Heart left ventricle (tissue), 16 donors: Measurements from ENCODE around the gene SEC14L1. TPM values are rescaled to one million over a fixed set of nuclear protein-coding genes. Genes with fewer than 3 reads are reported as not detected.

Experiments
- ATAC-seq, 4 donors: fragments of 200-7000 bp; cut with Tn5 transposase; one replicate each; pipeline ENCODE4 v1.9.1; 2020 to 2022; ENCODE audit warnings: moderate library complexity in 4 of 4, mild to moderate bottlenecking in 3 of 4, moderate number of reproducible peaks in 1 of 4
- DNase-seq, 5 donors: peaks; one replicate each; pipeline ENCODE4 v3.0.0-alpha.2; 2020
- H3K27ac ChIP-seq, 12 donors: fragments of 200-600 bp; sonication (generic) in 4 of 12; one replicate each; pipeline versions ENCODE4 v1.5.0 to v1.8.0; 2016 to 2022; ENCODE audit warnings: mild to moderate bottlenecking in 2 of 12
- H3K27me3 ChIP-seq, 9 donors: fragments of 200-600 bp; sonication (generic) in 2 of 9; one replicate each; pipeline versions ENCODE4 v1.5.1 to v1.8.0; 2016 to 2022; ENCODE audit warnings: mild to moderate bottlenecking in 3 of 9
- H3K36me3 ChIP-seq, 9 donors: fragments of 200-600 bp; sonication (generic) in 2 of 9; one replicate each; pipeline versions ENCODE4 v1.5.0 to v1.8.0; 2018 to 2022; ENCODE audit warnings: mild to moderate bottlenecking in 2 of 9
- H3K4me1 ChIP-seq, 12 donors: fragments of 200-600 bp; sonication (generic) in 4 of 12; one replicate each; pipeline versions ENCODE4 v1.5.0 to v1.8.0; 2016 to 2022; ENCODE audit warnings: mild to moderate bottlenecking in 3 of 12
- H3K4me3 ChIP-seq, 12 donors: fragments of 200-600 bp; sonication (generic) in 4 of 12; one replicate each; pipeline versions ENCODE4 v1.5.0 to v1.8.0; 2017 to 2022; ENCODE audit warnings: mild to moderate bottlenecking in 9 of 12, moderate library complexity in 4 of 12
- H3K9me3 ChIP-seq, 12 donors: fragments of 200-600 bp; sonication (generic) in 4 of 12; one replicate each; pipeline versions ENCODE4 v1.5.0 to v1.8.0; 2016 to 2022; ENCODE audit warnings: mild to moderate bottlenecking in 1 of 12
- POLR2A ChIP-seq, 2 donors: fragments of 450-650 bp; IDR thresholded peaks; one replicate each; pipeline ENCODE4 v1.6.1; 2017; ENCODE audit warnings: antibody characterized with exemption in 2 of 2, mild to moderate bottlenecking in 2 of 2, moderate library complexity in 2 of 2
- WGBS, 4 donors: extraction: QIAGEN DNeasy Blood & Tissue Kit in 2 of 4; methylation state at CpG; one replicate each; pipeline versions ENCODE4 v1.1.5 to v1.1.7; 2013 to 2018; 5-methylcytosine and 5-hydroxymethylcytosine counted together
- intact Hi-C, 10 donors: fragments of 100-400 bp; cut with DNase I; formaldehyde crosslinking; loops; one replicate each; pipeline versions ENCODE4 v1.11.1 to v1.14.2; 2022
- polyA plus RNA-seq, 2 donors: library from polyadenylated mRNA; stranded (reverse); fragments of 200-250 nt; gene quantifications; one replicate each; pipeline ENCODE4 v1.2.3, GENCODE V29; 2013
- total RNA-seq, 9 donors: library from RNA; depleted of rRNA in 2 of 9; stranded (reverse); fragments of >200 nt in 2 of 9; fragmentation: NEBNext Ultra II Directional in 3 of 9; extraction: Animal tissue kit (Norgen Biotek cat#: 25700) in 3 of 9; gene quantifications; one replicate each; pipeline versions ENCODE4 v1.1.0 to v1.2.4, GENCODE V29; 2016 to 2023
- TF ChIP-seq, protein P1 (sequence below), 12 donors: fragments of 200-600 bp; sonication (generic) in 4 of 12; IDR thresholded peaks; one replicate each; pipeline versions ENCODE4 v1.5.0 to v1.8.0; 2018 to 2022; ENCODE audit warnings: antibody characterized with exemption in 12 of 12, mild to moderate bottlenecking in 5 of 12
- donor health status: ischemic (EF 13 %, LVEDD 7.1; RV severe dilation, severe dysfunction).
- donor health status: healthy with polysubstance abuse.
- donor health status: DM: no; HTN: yes; CAD: no.
- donor health status: DM: no; HTN: no; CAD: no.
- donor health status: ischemic (EF 25% LVEDD 6.9; RV normal size, moderate dysfunction).
- donor health status: ischemic (EF 25% LVEDD 5.7; RV mildly dilated, moderate dysfunction).
- donor health status: healthy.
- donor health status: DM: yes; HTN: yes; CAD: no.
- donor health status: ischemic (EF 35%, LVEDD 5.7; RV mildly dilated, moderate dysfunction).
- donor health status: nonischemic (EF 11% LVEDD 7.7; RV severe dilation, severe dysfunction).
- donor health status: DM: yes; HTN: yes; CAD: no.
- donor health status: PGD.
- donor health status: ischemic (EF 29% LVEDD 5.4; RV normal size, mild dysfunction).
- donor health status: nonischemic (EF 23%, LVEDD 6.1; RV moderate dilation, normal function).

SEC14L1 gene
- total and polyA plus RNA-seq, 11 donors = 26.6 to 116 (median 53.7) TPM

GRCh38 chr17:77256710-77257109 is 115.9 kb downstream of the SEC14L1 start:
- no peaks in the 10 kb centered on the region for H3K9me3 ChIP-seq
- intact Hi-C loops = loop anchor here in 1 of 10 donors (10.0 kb wide), 1 partner anchor 392 kb away; the partner anchor contains the start of gene MGAT5B
- TF ChIP-seq, protein P1, sequence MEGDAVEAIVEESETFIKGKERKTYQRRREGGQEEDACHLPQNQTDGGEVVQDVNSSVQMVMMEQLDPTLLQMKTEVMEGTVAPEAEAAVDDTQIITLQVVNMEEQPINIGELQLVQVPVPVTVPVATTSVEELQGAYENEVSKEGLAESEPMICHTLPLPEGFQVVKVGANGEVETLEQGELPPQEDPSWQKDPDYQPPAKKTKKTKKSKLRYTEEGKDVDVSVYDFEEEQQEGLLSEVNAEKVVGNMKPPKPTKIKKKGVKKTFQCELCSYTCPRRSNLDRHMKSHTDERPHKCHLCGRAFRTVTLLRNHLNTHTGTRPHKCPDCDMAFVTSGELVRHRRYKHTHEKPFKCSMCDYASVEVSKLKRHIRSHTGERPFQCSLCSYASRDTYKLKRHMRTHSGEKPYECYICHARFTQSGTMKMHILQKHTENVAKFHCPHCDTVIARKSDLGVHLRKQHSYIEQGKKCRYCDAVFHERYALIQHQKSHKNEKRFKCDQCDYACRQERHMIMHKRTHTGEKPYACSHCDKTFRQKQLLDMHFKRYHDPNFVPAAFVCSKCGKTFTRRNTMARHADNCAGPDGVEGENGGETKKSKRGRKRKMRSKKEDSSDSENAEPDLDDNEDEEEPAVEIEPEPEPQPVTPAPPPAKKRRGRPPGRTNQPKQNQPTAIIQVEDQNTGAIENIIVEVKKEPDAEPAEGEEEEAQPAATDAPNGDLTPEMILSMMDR (IDR thresholded peaks at IDR 0.05) = no peak
- no peak for TF ChIP-seq POLR2A (IDR thresholded peaks at IDR 0.05)
- WGBS, 4 donors = 78 to 95% (median 92%) methylated on average over 2 of the region's 2 CpGs
- no peaks in the 10 kb centered on the region for H3K4me1 ChIP-seq
- H3K27ac ChIP-seq = no peak overlapping the region
- ATAC-seq (no peak), DNase-seq (no peak)
- H3K36me3 ChIP-seq = no peaks in the 10 kb centered on the region
- H3K4me3 ChIP-seq = no peak overlapping the region
- H3K27me3 ChIP-seq = peaks cover 0 to 5% (median 0%) of the 10 kb centered on the region in 9 donors

DNA sequence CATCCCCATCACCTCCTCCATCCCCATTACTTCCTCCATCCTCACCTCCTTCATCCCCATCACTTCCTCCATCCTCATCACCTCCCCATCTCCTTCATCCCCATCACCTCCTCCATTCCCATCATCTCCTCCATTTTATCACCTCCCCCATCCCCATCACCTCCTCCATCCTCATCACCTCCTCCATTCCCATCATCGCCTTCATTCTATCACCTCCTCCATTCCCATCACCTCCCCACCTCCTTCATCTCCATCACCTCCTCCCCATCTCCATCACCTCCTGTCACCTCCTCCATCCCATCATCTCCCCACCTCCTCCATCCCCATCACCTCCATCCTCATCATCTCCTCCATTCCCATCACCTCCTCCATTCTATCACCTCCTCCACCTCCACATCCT is 116.4 kb downstream of the SEC14L1 start:
- no peak overlapping the region for H3K27ac ChIP-seq
- H3K27me3 ChIP-seq = peaks cover 0 to 5% (median 0%) of the 10 kb centered on the region in 9 donors
- intact Hi-C loops = loop anchor here in 1 of 10 donors (10.0 kb wide), 1 partner anchor 392 kb away; the partner anchor contains the start of gene MGAT5B
- 94 to 97% (median 95%) methylated on average over 1 of the region's 1 CpG for WGBS, 4 donors
- no peaks in the 10 kb centered on the region for H3K36me3 ChIP-seq
- H3K9me3 ChIP-seq = no peaks in the 10 kb centered on the region
- TF ChIP-seq POLR2A (IDR thresholded peaks at IDR 0.05) = no peak
- TF ChIP-seq, protein P1 (IDR thresholded peaks at IDR 0.05) = no peak
- ATAC-seq (no peak), DNase-seq (no peak)
- no peaks in the 10 kb centered on the region for H3K4me1 ChIP-seq
- H3K4me3 ChIP-seq = no peak overlapping the region

DNA sequence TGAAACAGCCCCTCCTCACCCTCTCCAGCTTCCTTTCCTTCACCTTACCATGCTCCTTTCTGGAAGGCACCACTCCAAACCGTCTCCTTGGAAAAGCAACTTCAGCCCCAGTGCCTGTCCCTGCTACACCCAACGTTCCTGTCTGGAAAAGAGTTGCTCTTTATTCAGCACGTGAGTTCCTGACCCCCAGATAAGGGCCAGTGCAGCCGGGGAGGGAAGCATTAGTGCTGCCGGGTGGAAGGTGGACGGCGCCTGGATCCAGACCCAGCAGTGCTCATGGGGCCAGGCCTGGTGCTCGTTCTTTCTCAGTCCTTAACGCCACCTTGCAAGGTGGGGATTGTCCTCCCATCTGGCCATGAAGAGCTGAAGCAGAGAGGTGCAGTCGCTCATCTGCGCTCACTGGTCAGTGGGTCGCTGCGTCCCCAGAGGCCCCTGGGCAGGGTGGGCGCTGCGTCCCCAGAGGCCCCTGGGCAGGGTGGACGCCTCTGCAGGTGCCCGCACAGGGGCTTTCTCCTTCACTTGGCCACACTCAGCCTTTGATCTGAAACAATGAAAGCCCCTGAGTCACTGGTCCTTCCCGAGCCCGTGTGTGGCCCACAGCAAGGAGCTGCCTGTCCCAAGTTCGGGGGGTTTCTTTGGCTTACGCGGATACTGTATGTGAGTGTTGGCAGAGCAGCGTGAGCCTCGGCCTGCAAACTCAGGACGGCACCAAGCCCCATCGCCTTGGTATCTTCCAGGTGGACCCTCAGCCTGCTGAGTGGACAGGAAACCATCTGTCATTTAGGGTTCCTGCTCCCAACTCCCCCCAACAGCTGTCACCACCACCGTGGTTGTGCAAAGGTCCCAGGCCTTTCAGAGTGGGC is 117.1 kb downstream of the SEC14L1 start:
- H3K27me3 ChIP-seq = peaks cover 0 to 5% (median 0%) of the 10 kb centered on the region in 9 donors
- no peaks in the 10 kb centered on the region for H3K9me3 ChIP-seq
- 73 to 77% (median 76%) methylated on average over 25 to 27 of the region's 27 CpGs for WGBS, 4 donors
- no peak for ATAC-seq
- no peak overlapping the region for H3K27ac ChIP-seq
- DNase-seq = no peak
- H3K4me3 ChIP-seq = no peak overlapping the region
- H3K4me1 ChIP-seq = no peaks in the 10 kb centered on the region
- TF ChIP-seq POLR2A (IDR thresholded peaks at IDR 0.05) = no peak
- TF ChIP-seq, protein P1 (IDR thresholded peaks at IDR 0.05) = no peak
- intact Hi-C loops = loop anchor here in 1 of 10 donors (10.0 kb wide), 1 partner anchor 393 kb away; the partner anchor contains the start of gene MGAT5B
- H3K36me3 ChIP-seq = no peaks in the 10 kb centered on the region

GRCh38 chr17:77258638-77259037 is 117.9 kb downstream of the SEC14L1 start:
- Histone ChIP-seq H3K4me3 (no peak overlapping the region), H3K9me3 (no peaks in the 10 kb centered on the region), H3K36me3 (no peaks in the 10 kb centered on the region), H3K27ac (no peak overlapping the region), H3K27me3 (peaks cover 0 to 5% (median 0%) of the 10 kb centered on the region in 9 donors), H3K4me1 (no peaks in the 10 kb centered on the region)
- ATAC-seq (no peak), DNase-seq (no peak)
- intact Hi-C loops = loop anchor here in 1 of 10 donors (10.0 kb wide), 1 partner anchor 394 kb away; the partner anchor contains the start of gene MGAT5B
- 84 to 91% (median 86%) methylated on average over 12 of the region's 12 CpGs for WGBS, 4 donors
- TF ChIP-seq, protein P1 (IDR thresholded peaks at IDR 0.05) = no peak
- TF ChIP-seq POLR2A (IDR thresholded peaks at IDR 0.05) = no peak
